DOHH2 (cell line): ENCODE results near the gene NTMT1.

Experiments used
- H3F3A ChIP-seq: fragments of 200-600 bp; sonication (generic), shearing (Covaris generic); 2 replicates; pipeline ENCODE4 v1.6.0; 2016; ENCODE audit warnings: antibody characterized with exemption, mild to moderate bottlenecking; ENCODE audit not compliant: control insufficient read depth, insufficient read depth
- H3K27ac ChIP-seq: fragments of 200-600 bp; sonication (generic); 2 replicates; pipeline ENCODE4 v1.5.1; 2014; ENCODE audit warnings: low read depth, mild to moderate bottlenecking, low read length, moderate library complexity
- H3K27me3 ChIP-seq: fragments of 200-600 bp; sonication (generic); 2 replicates; pipeline ENCODE4 v1.6.1; 2014; ENCODE audit warnings: mild to moderate bottlenecking, low read length, mixed read lengths; ENCODE audit not compliant: control insufficient read depth
- H3K36me3 ChIP-seq: fragments of 200-600 bp; sonication (generic); 2 replicates; pipeline ENCODE4 v1.6.1; 2014; ENCODE audit warnings: mild to moderate bottlenecking, low read length, moderate library complexity, mixed read lengths; ENCODE audit not compliant: control insufficient read depth
- H3K4me1 ChIP-seq: fragments of 200-600 bp; sonication (generic); 2 replicates; pipeline ENCODE4 v1.6.1; 2014; ENCODE audit warnings: mild to moderate bottlenecking, low read length, mixed read lengths; ENCODE audit not compliant: control insufficient read depth
- H3K4me2 ChIP-seq: fragments of 200-600 bp; sonication (generic); 2 replicates; pipeline ENCODE4 v1.6.0; 2014; ENCODE audit warnings: mild to moderate bottlenecking, low read length, moderate library complexity
- H3K4me3 ChIP-seq: fragments of 200-600 bp; sonication (generic); 2 replicates; pipeline ENCODE4 v1.5.1; 2014; ENCODE audit warnings: mild to moderate bottlenecking, low read length, mixed read lengths
- H3K79me2 ChIP-seq: fragments of 200-600 bp; sonication (generic); 2 replicates; pipeline ENCODE4 v1.6.1; 2014; ENCODE audit warnings: mild to moderate bottlenecking, low read length, mixed read lengths; ENCODE audit not compliant: control insufficient read depth
- H3K9me2 ChIP-seq: fragments of 200-600 bp; sonication (generic); replicated peaks from 2 replicates; pipeline ENCODE4 v1.6.1; 2014; ENCODE audit warnings: mild to moderate bottlenecking, low read length, mixed read lengths; ENCODE audit not compliant: control insufficient read depth
- H3K9me3 ChIP-seq: fragments of 200-600 bp; sonication (generic); 2 replicates; pipeline ENCODE4 v1.6.1; 2014; ENCODE audit warnings: antibody characterized with exemption, low read length, mixed read lengths; ENCODE audit not compliant: control insufficient read depth, insufficient read depth
- H4K20me1 ChIP-seq: fragments of 200-600 bp; sonication (generic); 2 replicates; pipeline ENCODE4 v1.6.0; 2014; ENCODE audit warnings: low read depth, mild to moderate bottlenecking, antibody characterized with exemption, low read length, moderate library complexity; ENCODE audit not compliant: control insufficient read depth, insufficient read depth
- CTCF ChIP-seq: fragments of 200-600 bp; sonication (generic); IDR thresholded peaks from one replicate; pipeline ENCODE4 v1.5.1; 2014; ENCODE audit warnings: antibody characterized with exemption, mild to moderate bottlenecking, low read depth, low read length; ENCODE audit not compliant: poor library complexity, severe bottlenecking
- EZH2phosphoT487 ChIP-seq: fragments of 200-600 bp; sonication (generic); IDR thresholded peaks from 2 replicates; pipeline ENCODE4 v1.6.1; 2017; ENCODE audit warnings: borderline replicate concordance, mild to moderate bottlenecking, antibody characterized with exemption, low read length, moderate library complexity, mixed read lengths

The NTMT1 gene

DNA sequence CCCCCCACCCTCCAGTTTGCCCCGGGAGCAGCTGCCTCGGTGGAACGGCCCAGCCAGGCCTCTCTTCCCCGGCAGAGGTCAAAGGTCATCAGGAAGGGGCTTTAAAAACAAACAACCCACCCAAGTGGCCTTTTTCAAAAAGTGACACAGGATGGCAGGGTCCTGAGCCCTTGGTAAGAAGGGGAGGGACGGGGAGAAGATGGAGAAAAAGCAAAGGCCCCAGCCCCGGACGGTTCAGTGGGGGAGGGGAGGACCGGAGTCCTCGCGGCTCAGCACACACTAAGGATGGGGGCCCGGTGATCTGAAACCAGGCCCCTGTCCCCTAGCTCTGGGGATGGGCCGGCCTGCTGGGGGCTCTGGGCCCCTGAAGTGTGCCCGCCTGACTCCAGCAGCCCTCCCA is 40.6 kb downstream of the NTMT1 start:
- Histone ChIP-seq H3K9me2 (no peaks in the 10 kb centered on the region), H3K36me3 (no peaks in the 10 kb centered on the region), H3K4me3 (no peak overlapping the region), H3K27ac (no peak overlapping the region), H3K27me3 (no peaks in the 10 kb centered on the region), H3K4me1 (no peaks in the 10 kb centered on the region), H4K20me1 (no peaks in the 10 kb centered on the region), H3F3A (no peaks in the 10 kb centered on the region), H3K4me2 (no peak overlapping the region), H3K9me3 (no peaks in the 10 kb centered on the region), H3K79me2 (no peaks in the 10 kb centered on the region)
- TF ChIP-seq EZH2phosphoT487: no peak

- Histone ChIP-seq H3K27me3 (no peaks in the 10 kb centered on the region), H3K4me2 (no peak overlapping the region), H3K79me2 (no peaks in the 10 kb centered on the region), H3F3A (no peaks in the 10 kb centered on the region), H4K20me1 (no peaks in the 10 kb centered on the region), H3K4me1 (no peaks in the 10 kb centered on the region), H3K9me2 (no peaks in the 10 kb centered on the region), H3K36me3 (no peaks in the 10 kb centered on the region), H3K27ac (no peak overlapping the region), H3K9me3 (no peaks in the 10 kb centered on the region), H3K4me3 (no peak overlapping the region)
- no peak for TF ChIP-seq EZH2phosphoT487
- no peak for TF ChIP-seq CTCF
These were observed 41.4 kb downstream of the NTMT1 start for GRCh38 chr9:129667378-129667777.

DNA sequence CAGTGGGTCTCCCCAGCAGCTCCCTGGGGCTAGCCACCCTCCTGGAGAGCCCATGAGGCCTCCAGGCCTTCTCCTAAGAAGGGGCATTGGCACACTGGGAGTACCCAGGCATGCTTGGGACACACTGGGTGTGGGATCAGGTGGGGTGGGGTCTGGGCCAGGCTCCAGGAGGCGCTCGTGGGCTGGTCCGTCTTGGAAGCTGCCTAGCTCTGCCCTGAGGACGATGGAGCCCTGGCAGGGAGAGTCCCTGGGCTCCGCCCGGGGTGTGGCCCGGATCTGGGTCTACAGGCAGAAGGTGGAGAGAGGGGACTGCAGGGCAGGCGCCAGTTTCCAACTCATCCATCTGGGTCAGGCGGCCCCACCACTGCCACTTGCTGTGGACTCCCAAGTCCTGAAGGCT is 41.9 kb downstream of the NTMT1 start:
- TF ChIP-seq EZH2phosphoT487 (no peak), CTCF (no peak)
- Histone ChIP-seq H3K9me2 (no peaks in the 10 kb centered on the region), H3K27ac (no peak overlapping the region), H4K20me1 (no peaks in the 10 kb centered on the region), H3K4me3 (no peak overlapping the region), H3K36me3 (no peaks in the 10 kb centered on the region), H3K9me3 (no peaks in the 10 kb centered on the region), H3K4me1 (no peaks in the 10 kb centered on the region), H3K27me3 (no peaks in the 10 kb centered on the region), H3K4me2 (no peak overlapping the region), H3K79me2 (no peaks in the 10 kb centered on the region), H3F3A (no peaks in the 10 kb centered on the region)

DNA sequence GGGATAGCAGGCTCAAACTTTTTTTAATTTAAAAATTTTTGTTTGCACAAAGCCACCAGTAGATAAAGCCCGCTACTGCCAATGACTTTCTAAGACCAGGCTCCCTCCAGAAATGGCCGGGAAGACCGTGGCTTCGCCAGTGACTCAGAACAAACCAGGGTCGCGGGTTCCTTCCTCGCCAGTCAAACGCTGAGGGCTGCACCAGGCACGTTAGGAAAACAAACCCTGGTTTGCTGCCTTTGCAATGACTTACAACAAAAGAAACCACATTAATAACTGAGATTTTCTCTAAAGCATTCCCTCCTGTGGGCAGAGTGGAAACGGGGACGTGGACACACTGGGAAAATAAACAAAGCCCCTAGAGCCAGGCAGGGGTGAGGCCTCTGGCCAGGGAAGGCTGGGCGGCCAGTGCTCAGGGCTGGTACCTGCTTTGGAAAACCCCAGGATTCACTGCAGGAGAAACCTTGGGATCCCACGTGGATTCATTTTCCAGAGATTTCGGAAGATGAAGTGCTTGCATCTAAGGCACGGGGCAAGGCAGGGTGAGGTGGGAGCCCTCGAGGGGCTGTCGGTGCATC is 43.3 kb downstream of the NTMT1 start:
- Histone ChIP-seq H3K4me1 (no peaks in the 10 kb centered on the region), H4K20me1 (no peaks in the 10 kb centered on the region), H3K27me3 (no peaks in the 10 kb centered on the region), H3K4me2 (no peak overlapping the region), H3K9me2 (no peaks in the 10 kb centered on the region), H3K36me3 (no peaks in the 10 kb centered on the region), H3K79me2 (no peaks in the 10 kb centered on the region), H3K4me3 (no peak overlapping the region), H3K9me3 (no peaks in the 10 kb centered on the region), H3K27ac (no peak overlapping the region), H3F3A (no peaks in the 10 kb centered on the region)
- TF ChIP-seq EZH2phosphoT487 (no peak), CTCF (no peak)
